NCI-H2107 treated with DMSO at 0.1 percent for 48 hours (cell line): Measurements from ENCODE around the gene SLC16A6.
"Not testable (repeated sequence)": the region's sequence is repeated elsewhere in the genome, so short reads cannot be mapped to it uniquely, and the experiment has no call there.

ENCODE experiments used
- DNase-seq: peaks from one replicate; lab custom pipeline; 2025; ENCODE audit not compliant: unreplicated experiment; lab: John Stamatoyannopoulos, UW

SLC16A6 gene

GRCh38 chr17:68314916-68315535 is 24.1 kb upstream of the SLC16A6 start:
- DNase-seq: no peak

DNA sequence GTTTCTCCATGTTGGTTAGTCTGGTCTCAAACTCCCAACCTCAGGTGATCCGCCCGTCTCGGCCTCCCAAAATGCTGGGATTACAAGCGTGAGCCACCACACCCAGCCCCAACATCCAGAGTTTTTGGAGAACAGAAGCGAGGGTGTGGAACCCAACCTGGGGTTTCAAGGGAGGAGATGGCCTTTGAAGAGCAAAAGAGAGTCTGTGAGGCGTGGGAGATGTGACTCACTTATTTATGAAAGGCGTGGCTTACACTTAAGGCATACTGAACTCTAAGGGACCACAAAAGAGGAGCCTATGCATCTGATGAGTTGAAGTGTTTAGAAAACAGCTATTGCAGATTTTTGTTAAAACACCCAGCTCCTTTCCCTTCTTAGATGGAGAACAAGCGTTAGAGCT is 19.2 kb upstream of the SLC16A6 start:
- no peak for DNase-seq

DNA sequence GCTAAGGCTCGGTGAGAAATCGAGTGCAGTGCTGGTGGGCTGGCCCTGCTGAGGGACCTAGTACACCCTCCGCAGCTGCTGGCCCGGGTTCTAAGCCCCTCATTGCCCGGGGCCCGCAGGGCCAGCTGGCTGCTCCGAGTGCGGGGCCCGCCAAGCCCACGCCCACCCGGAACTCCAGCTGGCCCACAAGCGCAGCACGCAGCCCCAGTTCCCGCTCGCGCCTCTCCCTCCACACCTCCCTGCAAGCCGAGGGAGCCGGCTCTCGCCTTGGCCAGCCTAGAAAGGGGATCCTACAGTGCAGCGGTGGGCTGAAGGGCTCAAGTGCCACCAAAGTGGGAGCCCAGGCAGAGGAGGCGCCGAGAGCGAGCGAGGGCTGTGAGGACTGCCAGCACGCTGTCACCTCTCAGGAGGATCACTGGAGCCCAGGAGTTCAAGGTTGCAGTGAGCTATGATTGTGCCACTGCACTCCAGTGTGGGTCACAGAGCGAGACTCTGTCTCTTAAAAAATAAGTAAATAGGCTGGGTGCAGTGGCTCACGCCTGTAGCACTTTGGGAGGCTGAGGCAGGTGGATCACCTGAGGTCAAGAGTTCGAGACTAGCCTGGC is 18.2 kb upstream of the SLC16A6 start:
- not testable (repeated sequence) for DNase-seq

GRCh38 chr17:68308486-68308885 is 17.6 kb upstream of the SLC16A6 start:
- not testable (repeated sequence) for DNase-seq

DNA sequence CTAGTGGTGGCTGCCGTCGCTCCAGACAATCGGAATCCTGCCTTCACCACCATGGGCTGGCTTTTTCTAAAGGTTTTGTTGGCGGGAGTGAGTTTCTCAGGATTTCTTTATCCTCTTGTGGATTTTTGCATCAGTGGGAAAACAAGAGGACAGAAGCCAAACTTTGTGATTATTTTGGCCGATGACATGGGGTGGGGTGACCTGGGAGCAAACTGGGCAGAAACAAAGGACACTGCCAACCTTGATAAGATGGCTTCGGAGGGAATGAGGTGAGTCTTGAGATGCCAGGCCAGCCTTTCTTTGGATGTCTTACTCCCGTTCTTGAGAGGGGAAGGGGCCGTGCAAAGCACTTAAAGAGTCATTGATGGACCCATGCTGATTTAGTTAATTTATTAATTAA is 16.5 kb upstream of the SLC16A6 start:
- DNase-seq: no peak

GRCh38 chr17:68306819-68307218 is 15.9 kb upstream of the SLC16A6 start:
- DNase-seq: no peak

DNA sequence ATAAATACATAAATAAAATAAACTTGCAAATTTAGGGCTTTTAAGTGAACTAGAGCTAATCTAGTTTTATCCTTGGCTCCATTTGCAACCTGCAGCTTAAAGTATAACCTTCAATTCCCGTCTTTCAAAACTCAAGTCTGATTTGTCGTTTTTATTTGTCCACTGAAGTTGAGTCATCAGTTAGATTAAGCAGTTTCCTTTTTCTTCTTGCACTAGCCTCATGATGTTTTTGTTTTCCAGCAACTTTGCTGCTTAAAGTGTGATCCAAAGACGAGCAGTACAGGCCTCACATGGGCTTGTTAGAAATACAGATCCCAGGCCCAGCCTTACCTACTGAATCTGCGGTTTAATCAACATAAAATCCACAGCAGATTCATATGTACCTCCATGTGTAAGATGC is 14.2 kb upstream of the SLC16A6 start:
- no peak for DNase-seq

- no peak for DNase-seq
These were observed 13.8 kb upstream of the SLC16A6 start for GRCh38 chr17:68304706-68305105.

DNA sequence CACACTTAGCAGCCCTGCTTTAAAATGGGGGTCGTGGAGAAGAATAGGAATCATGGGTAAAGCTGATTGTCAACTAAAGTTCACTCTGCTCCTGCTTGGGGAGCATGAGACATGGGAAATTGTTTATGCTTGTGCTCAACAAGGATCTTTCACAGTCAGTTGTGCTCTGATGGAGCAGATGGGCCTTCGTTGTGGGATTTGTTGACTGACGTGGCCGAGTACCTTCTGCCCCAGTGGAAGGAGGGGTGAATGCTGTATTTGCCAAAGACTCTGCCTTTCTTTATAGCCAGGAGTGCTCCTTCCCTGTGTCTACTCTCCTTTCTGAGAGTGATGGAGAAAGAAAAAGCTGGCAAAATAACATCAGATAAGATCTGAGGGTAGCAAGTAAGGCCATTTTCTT is 11.7 kb upstream of the SLC16A6 start:
- no peak for DNase-seq

DNA sequence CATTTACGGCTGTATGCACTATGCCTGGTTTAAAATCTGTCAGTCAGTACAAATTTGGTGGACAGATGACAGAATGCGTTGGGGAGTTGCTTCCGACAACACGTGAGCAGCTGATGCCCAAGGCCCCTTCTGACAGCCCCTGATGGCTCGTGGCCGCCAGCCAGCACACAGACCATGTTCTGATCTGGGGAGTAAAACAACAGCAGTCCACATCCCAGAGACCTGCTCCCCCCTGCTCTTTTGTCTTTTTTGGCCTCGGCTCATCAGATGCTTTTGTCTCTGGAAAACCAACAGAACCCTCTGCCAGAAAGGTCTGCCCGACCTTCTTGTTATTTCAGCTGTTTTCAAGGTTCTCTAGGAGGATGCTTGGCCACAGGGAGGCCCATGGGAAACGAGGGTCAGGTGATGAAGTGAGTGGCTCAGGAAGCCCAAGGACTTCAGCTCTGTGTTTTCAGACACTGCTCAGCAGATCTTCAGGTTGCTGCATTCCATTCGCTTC is 11.2 kb upstream of the SLC16A6 start:
- DNase-seq: no peak

DNA sequence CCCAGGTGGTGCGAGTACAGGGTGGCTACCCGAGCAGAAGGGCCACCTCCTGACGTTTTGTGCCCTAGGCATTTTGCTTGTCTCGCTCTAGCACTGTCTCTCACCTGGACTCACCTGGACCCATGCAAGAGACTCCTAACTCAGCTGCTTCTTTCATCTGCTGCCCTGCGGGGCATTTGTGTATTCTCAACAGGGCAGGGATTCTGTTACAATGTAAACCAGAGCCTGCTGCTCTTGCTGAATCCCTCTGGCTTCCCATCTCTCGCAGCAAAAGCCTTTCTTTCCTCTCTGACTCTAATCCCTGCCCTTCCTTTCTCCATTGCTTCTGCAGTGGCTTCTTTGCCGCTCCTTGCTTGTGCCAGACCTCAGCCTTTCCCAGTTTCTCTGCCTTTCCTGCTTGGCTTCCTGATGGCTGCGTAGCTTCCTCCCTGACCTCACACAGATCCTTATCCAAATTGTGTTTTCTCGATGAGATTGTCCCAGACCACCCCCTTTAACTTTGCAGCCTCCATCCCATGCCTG is 10.6 kb upstream of the SLC16A6 start:
- DNase-seq: peak; percentile 76

DNA sequence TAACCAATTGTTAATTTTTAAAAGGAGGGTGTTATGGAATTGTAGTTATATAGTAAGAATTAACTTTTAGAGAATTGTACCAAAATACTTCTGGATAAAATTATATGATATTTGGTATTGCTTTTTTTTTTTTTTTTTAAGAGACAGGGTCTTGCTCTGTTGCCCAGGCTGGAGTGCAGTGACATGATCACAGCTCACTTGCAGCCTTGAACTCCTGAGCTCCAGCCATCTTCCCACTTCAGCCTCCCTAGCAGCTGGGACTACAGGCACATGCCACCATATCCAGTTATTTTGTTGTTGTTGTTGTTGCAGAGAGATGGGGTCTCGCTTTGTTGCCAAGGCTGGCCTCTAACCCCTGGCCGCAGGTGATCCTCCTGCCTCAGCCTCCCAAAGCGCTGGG is 8.9 kb upstream of the SLC16A6 start:
- DNase-seq: no peak

GRCh38 chr17:68298601-68299000 is 7.7 kb upstream of the SLC16A6 start:
- DNase-seq: no peak

- no peak for DNase-seq
These were observed 6.3 kb upstream of the SLC16A6 start for GRCh38 chr17:68297195-68297594.

DNA sequence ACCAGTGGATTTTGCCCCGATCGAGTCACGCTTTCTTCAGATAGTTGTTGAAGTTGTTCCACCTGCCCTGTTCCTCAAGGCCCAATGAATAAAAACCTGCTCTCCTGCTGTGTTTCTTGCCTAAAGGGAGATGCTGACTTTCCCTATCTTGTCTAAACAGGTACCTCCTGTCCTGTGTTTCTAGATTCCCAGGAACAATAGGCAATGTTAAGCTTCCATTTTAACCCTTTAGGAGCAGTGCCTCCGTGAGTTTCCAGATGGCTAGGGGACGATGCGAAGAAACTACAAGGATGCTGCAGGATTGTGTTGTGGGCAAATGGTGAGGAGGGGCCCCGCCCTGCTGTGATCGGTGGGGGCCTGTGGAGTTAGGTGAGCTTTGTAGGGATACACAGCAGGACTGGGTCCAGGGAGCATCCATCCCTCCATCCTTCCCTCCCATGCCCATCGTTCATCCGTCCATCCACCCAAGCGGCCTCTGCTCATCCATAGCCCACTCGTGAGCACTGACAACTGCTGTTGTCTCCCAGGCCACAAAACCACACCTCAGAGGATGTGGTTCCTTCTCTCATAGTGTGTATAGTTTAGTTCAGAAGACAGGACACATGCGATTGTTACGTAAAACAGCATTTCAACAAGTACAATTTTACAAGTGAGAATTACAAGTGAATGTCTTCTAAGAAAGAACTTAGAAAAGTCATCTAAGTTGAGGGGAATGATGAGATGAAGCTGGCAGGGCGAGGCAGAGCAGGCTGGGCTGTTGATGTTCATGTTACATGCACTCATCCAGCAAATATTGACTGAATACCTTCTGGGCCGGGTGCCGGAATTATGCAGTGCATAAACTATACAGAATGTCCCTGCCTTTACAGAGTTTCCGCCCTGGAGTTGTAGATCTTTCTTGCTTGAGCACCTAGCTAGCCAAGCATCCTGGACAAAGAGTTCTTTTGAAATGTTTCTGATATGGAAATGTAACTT is 5.6 kb upstream of the SLC16A6 start:
- DNase-seq: no peak

GRCh38 chr17:68295086-68295485 is 4.2 kb upstream of the SLC16A6 start:
- DNase-seq: no peak

DNA sequence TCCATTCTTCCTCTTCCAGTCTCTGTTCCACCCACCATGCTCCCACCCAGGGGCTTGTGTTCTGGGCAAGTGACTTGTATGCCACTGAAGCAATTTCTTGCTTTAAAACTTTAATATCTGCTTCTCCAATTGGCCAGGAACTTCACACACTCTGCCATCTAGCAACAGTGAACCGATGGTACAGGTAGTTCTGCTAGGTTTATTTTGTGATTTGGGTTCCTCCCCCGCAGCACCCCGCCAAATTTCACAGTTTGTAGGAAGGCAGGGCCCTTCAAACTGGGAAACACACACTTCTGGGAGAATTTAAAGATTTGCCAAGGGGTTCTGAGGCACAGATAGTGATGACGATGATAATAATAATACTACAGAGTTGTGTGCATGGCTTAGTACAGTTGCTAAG is 3.7 kb upstream of the SLC16A6 start:
- no peak for DNase-seq

DNA sequence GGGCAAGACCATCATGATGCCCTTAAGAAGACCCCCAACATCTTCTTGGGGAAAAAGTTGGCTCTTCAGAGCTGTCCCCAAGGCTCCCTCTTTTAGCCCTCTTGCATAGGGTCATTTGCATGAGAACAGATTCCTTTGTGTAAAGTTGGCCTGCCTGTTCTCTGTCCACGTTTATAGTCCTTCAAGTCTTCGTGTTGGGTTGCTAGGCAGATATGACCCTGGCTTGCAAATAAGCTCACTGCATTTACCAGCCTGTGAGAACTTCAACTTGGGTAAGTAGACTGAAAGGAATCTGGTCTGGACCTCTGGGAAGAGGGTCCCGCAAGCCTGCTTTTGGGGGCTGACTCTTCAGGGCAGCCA is 3.2 kb upstream of the SLC16A6 start:
- DNase-seq: no peak

DNA sequence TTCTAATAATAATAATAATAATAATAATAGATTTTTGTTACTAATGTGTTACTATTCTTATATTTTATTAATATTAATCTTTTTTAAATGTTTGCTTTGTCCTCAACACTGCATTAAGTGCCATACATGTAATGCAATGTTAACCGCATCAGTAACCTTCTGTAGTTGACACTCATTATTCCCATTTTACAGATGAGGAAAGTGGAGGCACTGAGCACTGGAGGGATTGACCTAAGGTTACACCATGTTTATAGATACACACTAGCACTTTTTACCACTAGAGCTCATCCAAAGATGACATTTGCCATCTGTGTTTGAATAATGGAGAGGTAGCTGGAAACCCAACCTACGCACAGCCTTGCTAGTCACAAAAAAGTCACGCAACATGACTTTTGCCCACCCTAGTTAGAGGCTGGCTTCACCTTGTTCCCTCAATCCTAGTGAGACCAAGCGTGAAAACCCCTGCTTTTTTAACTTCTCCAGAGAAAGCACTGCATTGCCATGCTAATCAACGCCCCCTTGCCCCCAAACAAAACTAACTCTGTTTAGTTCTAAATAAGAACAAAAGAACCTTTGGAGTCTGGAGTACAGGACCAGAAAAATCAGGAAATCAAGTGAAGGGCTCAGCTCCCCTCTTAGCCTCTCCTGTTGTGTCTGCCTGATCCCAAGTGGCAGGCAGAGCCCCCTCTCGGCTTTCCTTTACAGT is 2.7 kb upstream of the SLC16A6 start:
- DNase-seq: no peak

DNA sequence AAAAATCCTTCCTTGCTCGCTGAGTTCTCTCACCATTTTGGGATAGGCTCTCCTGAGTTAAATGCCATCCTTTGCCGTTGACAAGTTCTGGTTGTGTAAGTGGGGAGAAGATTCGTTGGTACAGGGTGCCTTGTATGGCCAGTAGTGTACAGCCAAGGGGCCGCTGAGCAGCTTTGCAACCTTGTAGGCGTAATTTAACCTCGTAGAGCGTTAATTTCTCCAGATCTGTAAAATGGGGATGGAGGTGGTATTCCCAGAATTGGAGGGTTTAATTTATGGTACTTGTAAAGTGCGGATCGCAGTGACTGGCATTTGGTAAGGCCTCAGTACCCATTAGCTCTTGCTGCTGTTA is 1.7 kb upstream of the SLC16A6 start:
- DNase-seq: no peak
